ENCODE results near the gene TMEM59.

TMEM59 gene

GRCh38 chr1:54045496-54045895 lies 7.5 kb downstream of the TMEM59 start:
- TF ChIP-seq TCF12 (IDR thresholded peaks at IDR 0.05; ENCODE audit: low read depth) (no peak), YY1 (IDR thresholded peaks at IDR 0.05; ENCODE audit: low read depth) (no peak), FOXM1 (IDR thresholded peaks at IDR 0.05; ENCODE audit: borderline replicate concordance, low read depth) (no peak), ZBTB7A (IDR thresholded peaks at IDR 0.05; ENCODE audit: low read depth) (no peak), EGR1 (IDR thresholded peaks at IDR 0.05) (no peak), NFIC (IDR thresholded peaks at IDR 0.05) (no peak), RAD21 (IDR thresholded peaks at IDR 0.05; ENCODE audit: low read depth) (no peak)
- TF ChIP-seq, protein P1, sequence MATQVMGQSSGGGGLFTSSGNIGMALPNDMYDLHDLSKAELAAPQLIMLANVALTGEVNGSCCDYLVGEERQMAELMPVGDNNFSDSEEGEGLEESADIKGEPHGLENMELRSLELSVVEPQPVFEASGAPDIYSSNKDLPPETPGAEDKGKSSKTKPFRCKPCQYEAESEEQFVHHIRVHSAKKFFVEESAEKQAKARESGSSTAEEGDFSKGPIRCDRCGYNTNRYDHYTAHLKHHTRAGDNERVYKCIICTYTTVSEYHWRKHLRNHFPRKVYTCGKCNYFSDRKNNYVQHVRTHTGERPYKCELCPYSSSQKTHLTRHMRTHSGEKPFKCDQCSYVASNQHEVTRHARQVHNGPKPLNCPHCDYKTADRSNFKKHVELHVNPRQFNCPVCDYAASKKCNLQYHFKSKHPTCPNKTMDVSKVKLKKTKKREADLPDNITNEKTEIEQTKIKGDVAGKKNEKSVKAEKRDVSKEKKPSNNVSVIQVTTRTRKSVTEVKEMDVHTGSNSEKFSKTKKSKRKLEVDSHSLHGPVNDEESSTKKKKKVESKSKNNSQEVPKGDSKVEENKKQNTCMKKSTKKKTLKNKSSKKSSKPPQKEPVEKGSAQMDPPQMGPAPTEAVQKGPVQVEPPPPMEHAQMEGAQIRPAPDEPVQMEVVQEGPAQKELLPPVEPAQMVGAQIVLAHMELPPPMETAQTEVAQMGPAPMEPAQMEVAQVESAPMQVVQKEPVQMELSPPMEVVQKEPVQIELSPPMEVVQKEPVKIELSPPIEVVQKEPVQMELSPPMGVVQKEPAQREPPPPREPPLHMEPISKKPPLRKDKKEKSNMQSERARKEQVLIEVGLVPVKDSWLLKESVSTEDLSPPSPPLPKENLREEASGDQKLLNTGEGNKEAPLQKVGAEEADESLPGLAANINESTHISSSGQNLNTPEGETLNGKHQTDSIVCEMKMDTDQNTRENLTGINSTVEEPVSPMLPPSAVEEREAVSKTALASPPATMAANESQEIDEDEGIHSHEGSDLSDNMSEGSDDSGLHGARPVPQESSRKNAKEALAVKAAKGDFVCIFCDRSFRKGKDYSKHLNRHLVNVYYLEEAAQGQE (IDR thresholded peaks at IDR 0.05; ENCODE audit: low read depth) = no peak

DNA sequence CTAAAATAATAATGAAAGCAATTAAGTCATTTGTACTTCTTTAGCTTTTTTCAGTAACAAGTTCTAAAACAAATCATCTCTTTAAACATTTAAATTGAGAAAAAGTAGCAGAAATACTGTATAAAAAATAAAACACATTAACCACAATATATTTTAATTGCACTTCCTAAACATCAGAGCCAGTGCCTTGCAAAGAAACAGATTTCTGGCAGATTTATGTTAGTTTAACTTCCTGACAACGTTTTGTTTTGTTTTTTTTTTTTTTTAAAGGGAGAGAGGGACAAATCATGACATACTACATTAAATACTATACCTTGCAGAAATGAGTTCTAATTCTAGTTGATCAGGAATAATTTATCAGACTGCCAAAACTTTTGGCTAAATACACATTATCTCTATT lies 11.2 kb downstream of the TMEM59 start:
- TF ChIP-seq ZBTB7A (IDR thresholded peaks at IDR 0.05; ENCODE audit: low read depth) (no peak), EP300 (IDR thresholded peaks at IDR 0.05; ENCODE audit: borderline replicate concordance) (no peak), EGR1 (IDR thresholded peaks at IDR 0.05) (no peak), FOXM1 (IDR thresholded peaks at IDR 0.05; ENCODE audit: borderline replicate concordance, low read depth) (no peak), TCF12 (IDR thresholded peaks at IDR 0.05; ENCODE audit: low read depth) (no peak), CEBPB (IDR thresholded peaks at IDR 0.05) (no peak), YY1 (IDR thresholded peaks at IDR 0.05; ENCODE audit: low read depth) (no peak), RAD21 (IDR thresholded peaks at IDR 0.05; ENCODE audit: low read depth) (no peak), CREB1 (IDR thresholded peaks at IDR 0.05; ENCODE audit: low read depth) (no peak), TEAD4 (IDR thresholded peaks at IDR 0.05) (no peak), NFIC (IDR thresholded peaks at IDR 0.05) (no peak), USF1 (IDR thresholded peaks at IDR 0.05) (no peak), TAF1 (IDR thresholded peaks at IDR 0.05; ENCODE audit: low read depth) (no peak)
- TF ChIP-seq, protein P2, sequence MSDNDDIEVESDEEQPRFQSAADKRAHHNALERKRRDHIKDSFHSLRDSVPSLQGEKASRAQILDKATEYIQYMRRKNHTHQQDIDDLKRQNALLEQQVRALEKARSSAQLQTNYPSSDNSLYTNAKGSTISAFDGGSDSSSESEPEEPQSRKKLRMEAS (IDR thresholded peaks at IDR 0.05) = no peak
- TF ChIP-seq, protein P1 (IDR thresholded peaks at IDR 0.05; ENCODE audit: low read depth) = no peak

DNA sequence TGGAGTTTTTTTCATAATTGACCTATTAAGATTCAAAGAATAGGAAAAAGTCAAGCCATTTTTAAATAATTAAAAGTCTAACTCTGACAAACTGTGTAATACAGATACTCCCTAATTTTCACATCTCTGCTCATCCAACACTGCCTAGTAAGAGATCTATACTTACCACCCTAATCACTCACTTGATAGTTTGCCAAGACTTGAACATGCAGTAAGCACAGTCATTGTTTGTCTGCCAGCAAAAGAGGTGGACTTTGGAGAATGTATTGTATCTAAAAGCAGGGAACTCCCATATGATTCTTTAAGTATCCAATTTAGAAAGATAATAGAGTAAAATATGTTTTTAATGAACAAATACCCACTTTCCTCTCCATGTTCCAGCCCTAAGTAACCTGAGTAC lies 15.5 kb downstream of the TMEM59 start:
- TF ChIP-seq EP300 (IDR thresholded peaks at IDR 0.05; ENCODE audit: borderline replicate concordance) = no peak
- no peak for TF ChIP-seq CREB1 (IDR thresholded peaks at IDR 0.05; ENCODE audit: low read depth)
- no peak for TF ChIP-seq FOXM1 (IDR thresholded peaks at IDR 0.05; ENCODE audit: borderline replicate concordance, low read depth)
- TF ChIP-seq, protein P1 (IDR thresholded peaks at IDR 0.05; ENCODE audit: low read depth) = no peak
- no peak for TF ChIP-seq RAD21 (IDR thresholded peaks at IDR 0.05; ENCODE audit: low read depth)
- TF ChIP-seq, protein P2 (IDR thresholded peaks at IDR 0.05) = no peak
- no peak for TF ChIP-seq TAF1 (IDR thresholded peaks at IDR 0.05; ENCODE audit: low read depth)
- TF ChIP-seq CEBPB (IDR thresholded peaks at IDR 0.05) = no peak
- no peak for TF ChIP-seq ZBTB7A (IDR thresholded peaks at IDR 0.05; ENCODE audit: low read depth)
- no peak for TF ChIP-seq NFIC (IDR thresholded peaks at IDR 0.05)
- no peak for TF ChIP-seq TEAD4 (IDR thresholded peaks at IDR 0.05)
- no peak for TF ChIP-seq YY1 (IDR thresholded peaks at IDR 0.05; ENCODE audit: low read depth)

DNA sequence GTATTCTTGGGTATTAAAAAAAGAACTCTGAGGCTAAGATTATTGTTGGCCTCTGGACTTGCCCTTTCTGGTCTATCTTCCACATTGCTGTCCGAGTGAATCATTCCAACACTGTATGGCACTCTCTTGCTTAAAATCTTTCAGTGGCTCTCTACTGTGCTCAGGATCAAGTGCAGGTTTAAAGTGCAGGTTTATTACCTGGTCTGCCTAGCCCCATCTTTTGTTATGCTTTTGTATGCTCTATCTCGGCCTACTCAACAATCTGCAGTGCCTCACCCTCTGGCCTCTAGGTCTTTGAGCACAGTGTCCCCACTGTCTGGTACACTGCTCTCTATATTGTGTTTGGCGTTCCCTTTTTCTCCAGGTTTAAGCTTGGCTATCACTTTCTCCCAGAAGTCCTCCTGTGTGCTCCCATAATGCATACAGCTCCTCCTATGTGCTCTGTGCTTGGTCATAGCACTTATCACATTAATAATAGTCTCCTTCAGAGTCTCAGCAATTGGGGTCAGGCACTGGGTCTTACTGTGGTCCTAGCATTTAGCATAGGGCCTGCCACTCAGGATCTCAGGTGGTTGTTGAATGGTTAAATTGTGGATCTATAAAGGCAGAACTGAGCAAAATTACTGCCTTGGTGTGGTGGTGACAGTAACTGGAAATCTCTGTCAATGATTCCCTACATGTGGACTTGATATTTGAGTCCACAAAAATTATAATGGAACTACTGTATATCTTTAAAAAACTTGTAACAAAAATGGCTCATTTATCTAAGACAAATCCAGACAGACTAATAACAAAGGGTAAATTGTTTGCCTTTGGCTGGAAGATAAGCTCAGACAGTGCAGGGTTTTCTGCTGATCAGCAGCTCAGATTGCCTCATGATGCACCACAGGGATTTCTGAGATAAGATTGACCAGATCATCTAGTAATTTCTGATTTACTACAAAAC lies 24.4 kb downstream of the TMEM59 start:
- TF ChIP-seq TAF1 (IDR thresholded peaks at IDR 0.05; ENCODE audit: low read depth) (no peak), FOXM1 (IDR thresholded peaks at IDR 0.05; ENCODE audit: borderline replicate concordance, low read depth) (no peak), CEBPB (IDR thresholded peaks at IDR 0.05) (no peak), NFIC (IDR thresholded peaks at IDR 0.05) (no peak), TCF12 (IDR thresholded peaks at IDR 0.05; ENCODE audit: low read depth) (no peak), EGR1 (IDR thresholded peaks at IDR 0.05) (no peak), RAD21 (IDR thresholded peaks at IDR 0.05; ENCODE audit: low read depth) (no peak), YY1 (IDR thresholded peaks at IDR 0.05; ENCODE audit: low read depth) (no peak), ZBTB7A (IDR thresholded peaks at IDR 0.05; ENCODE audit: low read depth) (no peak), TEAD4 (IDR thresholded peaks at IDR 0.05) (no peak), USF1 (IDR thresholded peaks at IDR 0.05) (no peak), EP300 (IDR thresholded peaks at IDR 0.05; ENCODE audit: borderline replicate concordance) (no peak), CREB1 (IDR thresholded peaks at IDR 0.05; ENCODE audit: low read depth) (no peak)
- TF ChIP-seq, protein P2 (IDR thresholded peaks at IDR 0.05) = no peak
